AG09309 (cell line): ENCODE data around the gene ELF4.

ENCODE experiments used
- DNase-seq: peaks from one replicate; pipeline ENCODE4 v3.0.0-alpha.2; 2010; ENCODE audit warnings: low read depth
- H3K4me3 ChIP-seq: 2 replicates; pipeline ENCODE4 v1.5.1; 2011; ENCODE audit warnings: mild to moderate bottlenecking, low read depth, low read length, moderate library complexity; ENCODE audit not compliant: control insufficient read depth
- CTCF ChIP-seq: IDR thresholded peaks from 2 replicates; pipeline ENCODE4 v1.5.1; 2011; ENCODE audit warnings: mild to moderate bottlenecking, low read depth, low read length, inconsistent platforms; ENCODE audit not compliant: insufficient read depth, control insufficient read depth; ENCODE audit errors: missing control alignments

ELF4 gene

GRCh38 chrX:130094696-130095095 lies 15.6 kb downstream of the ELF4 start:
- DNase-seq, result no peak
- TF ChIP-seq CTCF, result no peak
- H3K4me3 ChIP-seq, result no peak overlapping the region

GRCh38 chrX:130093271-130093670 lies 17.0 kb downstream of the ELF4 start:
- DNase-seq, result no peak
- TF ChIP-seq CTCF, result no peak
- no peak overlapping the region for H3K4me3 ChIP-seq

GRCh38 chrX:130091980-130092522 lies 18.2 kb downstream of the ELF4 start:
- DNase-seq, result no peak
- H3K4me3 ChIP-seq, result no peak overlapping the region
- TF ChIP-seq CTCF, result no peak

- no peak overlapping the region for H3K4me3 ChIP-seq
- no peak for TF ChIP-seq CTCF
- no peak for DNase-seq
These were observed 19.9 kb downstream of the ELF4 start for GRCh38 chrX:130090364-130090763.

GRCh38 chrX:130086447-130087206 lies 23.7 kb downstream of the ELF4 start:
- TF ChIP-seq CTCF, result no peak
- H3K4me3 ChIP-seq, result no peak overlapping the region
- DNase-seq, result no peak

GRCh38 chrX:130085551-130086446 lies 24.5 kb downstream of the ELF4 start:
- no peak for TF ChIP-seq CTCF
- no peak for DNase-seq
- H3K4me3 ChIP-seq, result no peak overlapping the region
